Nephron (organoid): Measurements from ENCODE around the gene ARL8A.
A peak's percentile ranks its signal among the peaks of the same experiment; 100 is the strongest.
"Not testable (repeated sequence)": the region's sequence is repeated elsewhere in the genome, so short reads cannot be mapped to it uniquely, and the experiment has no call there.

Source experiments
- H3K27ac Mint-ChIP-seq, 3 experiments: 2 replicates each; pipeline ENCODE4 v1.8.0; 2020; ENCODE audit warnings: mixed read lengths in 3 of 3, mild to moderate bottlenecking in 2 of 3, moderate library complexity in 1 of 3
- H3K27me3 Mint-ChIP-seq: 2 replicates; pipeline ENCODE4 v1.8.0; 2021; ENCODE audit warnings: low read depth, mild to moderate bottlenecking, moderate library complexity, mixed read lengths
- H3K36me3 Mint-ChIP-seq: 2 replicates; pipeline ENCODE4 v1.8.0; 2020; ENCODE audit warnings: low read depth, mixed read lengths
- H3K4me1 Mint-ChIP-seq: 2 replicates; pipeline ENCODE4 v1.8.0; 2020; ENCODE audit warnings: mixed read lengths
- H3K4me3 Mint-ChIP-seq, 3 experiments: 2 replicates each; pipeline ENCODE4 v1.8.0; 2020; ENCODE audit warnings: mild to moderate bottlenecking in 3 of 3, mixed read lengths in 3 of 3, moderate library complexity in 2 of 3
- H3K9me3 Mint-ChIP-seq: 2 replicates; pipeline ENCODE4 v1.8.0; 2020; ENCODE audit warnings: mixed read lengths
- TF ChIP-seq, protein P1 (sequence below), 3 experiments: fragments of 200-600 bp; sonication (generic); IDR thresholded peaks; one replicate each; pipeline ENCODE4 v1.5.0; 2021; ENCODE audit warnings: antibody characterized with exemption in 3 of 3; ENCODE audit not compliant: unreplicated experiment in 3 of 3

ARL8A gene

GRCh38 chr1:202184750-202185460, 40.4 kb upstream of the ARL8A start:
- Mint-ChIP-seq H3K4me1 (peaks cover 4% of the 10 kb centered on the region), H3K27me3 (peaks cover 26% of the 10 kb centered on the region), H3K4me3 (no peak overlapping the region), H3K27ac (no peak overlapping the region), H3K36me3 (no peaks in the 10 kb centered on the region), H3K9me3 (peaks cover under 1% of the 10 kb centered on the region)
- TF ChIP-seq, protein P1, sequence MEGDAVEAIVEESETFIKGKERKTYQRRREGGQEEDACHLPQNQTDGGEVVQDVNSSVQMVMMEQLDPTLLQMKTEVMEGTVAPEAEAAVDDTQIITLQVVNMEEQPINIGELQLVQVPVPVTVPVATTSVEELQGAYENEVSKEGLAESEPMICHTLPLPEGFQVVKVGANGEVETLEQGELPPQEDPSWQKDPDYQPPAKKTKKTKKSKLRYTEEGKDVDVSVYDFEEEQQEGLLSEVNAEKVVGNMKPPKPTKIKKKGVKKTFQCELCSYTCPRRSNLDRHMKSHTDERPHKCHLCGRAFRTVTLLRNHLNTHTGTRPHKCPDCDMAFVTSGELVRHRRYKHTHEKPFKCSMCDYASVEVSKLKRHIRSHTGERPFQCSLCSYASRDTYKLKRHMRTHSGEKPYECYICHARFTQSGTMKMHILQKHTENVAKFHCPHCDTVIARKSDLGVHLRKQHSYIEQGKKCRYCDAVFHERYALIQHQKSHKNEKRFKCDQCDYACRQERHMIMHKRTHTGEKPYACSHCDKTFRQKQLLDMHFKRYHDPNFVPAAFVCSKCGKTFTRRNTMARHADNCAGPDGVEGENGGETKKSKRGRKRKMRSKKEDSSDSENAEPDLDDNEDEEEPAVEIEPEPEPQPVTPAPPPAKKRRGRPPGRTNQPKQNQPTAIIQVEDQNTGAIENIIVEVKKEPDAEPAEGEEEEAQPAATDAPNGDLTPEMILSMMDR (IDR thresholded peaks at IDR 0.05; ENCODE audit: unreplicated experiment in 3 of 3): peak; percentile 80 to 89 (median 88)

DNA sequence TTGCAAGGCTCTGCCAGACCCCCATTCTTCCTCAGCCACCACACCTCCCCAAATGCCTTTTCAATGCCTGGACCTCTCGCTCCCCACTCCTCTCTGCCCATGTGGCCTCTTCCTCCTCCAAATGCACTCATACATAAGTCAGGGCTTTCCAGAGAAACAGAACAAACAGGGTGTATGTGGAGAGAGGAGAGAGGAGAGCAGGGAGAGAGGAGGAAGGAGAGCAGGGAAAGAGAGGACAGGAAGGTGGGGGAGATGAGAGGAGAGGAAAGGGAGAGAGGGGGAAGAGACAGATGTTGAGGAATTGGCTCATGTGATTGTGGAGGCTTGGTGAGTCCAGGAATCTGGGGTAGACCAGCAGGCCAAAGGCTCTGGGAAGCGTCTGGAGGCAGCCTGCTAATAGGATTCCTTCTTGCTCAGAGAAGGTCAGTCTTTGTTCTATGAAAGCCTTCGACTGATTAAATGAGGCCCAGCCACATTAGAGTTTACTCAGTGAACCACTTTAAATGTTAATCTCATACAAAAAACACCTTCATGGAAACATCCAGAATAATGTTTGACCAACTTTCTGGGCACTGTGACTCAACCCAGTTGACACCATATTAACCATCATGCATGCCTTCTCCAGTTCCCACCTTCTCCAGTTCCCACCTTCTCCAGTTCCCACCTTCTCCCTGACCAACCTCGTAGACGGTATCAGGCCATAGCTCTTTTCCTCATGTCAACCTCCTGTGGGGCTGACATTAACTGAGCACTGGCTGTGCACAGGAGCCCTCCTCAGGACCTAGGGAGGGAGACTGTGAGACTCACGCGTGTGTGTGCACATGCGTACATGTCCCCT, 37.7 kb upstream of the ARL8A start:
- Mint-ChIP-seq H3K36me3 (no peaks in the 10 kb centered on the region), H3K9me3 (no peaks in the 10 kb centered on the region), H3K4me3 (no peak overlapping the region), H3K27me3 (peaks cover 24% of the 10 kb centered on the region), H3K4me1 (no peaks in the 10 kb centered on the region), H3K27ac (peak overlapping the region in 1 of 3 experiments; percentile 33)
- TF ChIP-seq, protein P1 (IDR thresholded peaks at IDR 0.05; ENCODE audit: unreplicated experiment in 3 of 3): no peak

- Mint-ChIP-seq H3K27me3 (peaks cover 24% of the 10 kb centered on the region), H3K9me3 (no peaks in the 10 kb centered on the region), H3K4me3 (no peak overlapping the region), H3K36me3 (no peaks in the 10 kb centered on the region), H3K4me1 (no peaks in the 10 kb centered on the region), H3K27ac (no peak overlapping the region)
- TF ChIP-seq, protein P1 (IDR thresholded peaks at IDR 0.05; ENCODE audit: unreplicated experiment in 3 of 3): no peak
Measured at GRCh38 chr1:202181586-202181985, 37.0 kb upstream of the ARL8A start.

- H3K27ac Mint-ChIP-seq, H3K9me3 Mint-ChIP-seq, H3K36me3 Mint-ChIP-seq, H3K4me1 Mint-ChIP-seq, H3K4me3 Mint-ChIP-seq: not testable (repeated sequence)
- H3K27me3 Mint-ChIP-seq: peaks cover 24% of the 10 kb centered on the region
Measured at GRCh38 chr1:202180751-202181139, 36.2 kb upstream of the ARL8A start.

DNA sequence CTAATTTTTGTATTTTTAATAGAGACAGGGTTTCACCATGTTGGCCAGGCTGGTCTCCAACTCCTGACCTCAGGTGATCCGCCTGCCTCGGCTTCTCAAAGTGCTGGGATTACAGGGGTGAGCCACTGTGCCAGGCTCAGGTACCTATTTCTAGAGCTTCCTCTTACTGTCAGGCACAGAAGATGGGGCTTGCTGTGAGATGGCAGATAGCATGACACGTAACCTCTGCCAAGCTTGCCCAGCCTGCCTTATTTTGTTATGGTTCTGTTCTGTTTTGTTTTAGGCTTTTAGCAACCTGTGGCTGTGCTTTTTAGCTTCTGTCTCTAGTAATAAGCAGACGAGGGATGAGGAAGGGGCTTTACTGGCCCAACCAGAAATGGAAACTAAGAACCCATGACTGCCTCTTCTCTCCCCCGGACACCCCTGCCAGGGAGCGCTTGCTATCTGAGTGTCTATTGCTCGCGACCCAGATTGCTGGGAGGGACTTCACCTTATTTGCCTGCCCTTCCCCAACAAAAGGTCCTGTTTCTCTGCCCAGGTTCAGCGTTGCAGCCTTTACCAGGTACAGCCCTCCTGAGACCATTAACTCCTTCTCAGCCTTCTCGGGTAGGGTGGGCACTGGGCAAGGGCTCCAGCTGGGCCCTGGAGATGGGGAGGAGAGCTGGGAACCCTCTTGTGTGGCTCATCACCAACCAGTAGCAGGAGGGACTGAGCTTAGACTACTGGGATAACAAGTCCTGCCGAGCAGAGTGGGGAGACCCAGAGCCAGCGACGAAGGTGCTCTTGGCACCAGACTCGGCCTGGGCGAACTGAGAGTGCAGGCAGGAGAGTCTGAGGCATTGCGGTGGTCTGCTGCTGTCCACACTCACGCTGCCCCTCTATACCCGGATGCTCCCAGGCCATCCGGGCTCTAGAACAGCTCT, 35.6 kb upstream of the ARL8A start:
- Mint-ChIP-seq H3K4me1 (no peaks in the 10 kb centered on the region), H3K27me3 (peaks cover 24% of the 10 kb centered on the region), H3K9me3 (no peaks in the 10 kb centered on the region), H3K4me3 (no peak overlapping the region), H3K27ac (no peak overlapping the region), H3K36me3 (no peaks in the 10 kb centered on the region)
- TF ChIP-seq, protein P1 (IDR thresholded peaks at IDR 0.05; ENCODE audit: unreplicated experiment in 3 of 3): no peak
